HG02852 (cell line): ENCODE data around the gene AHDC1.

Source experiments
- ATAC-seq: cut with Tn5 transposase; IDR thresholded peaks from one replicate; pipeline ENCODE4 v1.9.1; 2021; ENCODE audit warnings: mild to moderate bottlenecking, moderate library complexity; ENCODE audit not compliant: unreplicated experiment

The AHDC1 gene

GRCh38 chr1:27588256-27589232 is 15.4 kb downstream of the AHDC1 start:
- ATAC-seq = no peak

DNA sequence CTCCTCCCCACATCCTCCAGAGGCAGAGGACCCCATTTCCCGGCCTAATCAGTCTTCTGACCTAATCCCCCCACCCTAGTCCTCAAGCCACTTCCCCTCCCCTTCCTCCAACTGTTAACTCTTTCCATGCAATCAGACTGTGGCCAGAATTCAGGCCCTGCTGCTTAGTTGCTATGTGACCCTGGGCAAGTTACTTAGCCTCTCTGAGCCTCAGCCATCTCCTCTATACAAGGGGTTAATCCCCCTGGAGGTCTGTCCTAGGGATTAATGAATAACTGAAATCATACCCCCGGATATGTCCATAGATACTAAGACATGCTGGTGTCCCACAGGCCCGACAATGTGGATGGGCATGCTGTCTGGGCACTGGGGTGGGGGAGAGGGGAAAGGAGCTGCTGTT is 18.3 kb downstream of the AHDC1 start:
- no peak for ATAC-seq

- no peak for ATAC-seq
Observed at GRCh38 chr1:27584453-27584852, 19.5 kb downstream of the AHDC1 start.

DNA sequence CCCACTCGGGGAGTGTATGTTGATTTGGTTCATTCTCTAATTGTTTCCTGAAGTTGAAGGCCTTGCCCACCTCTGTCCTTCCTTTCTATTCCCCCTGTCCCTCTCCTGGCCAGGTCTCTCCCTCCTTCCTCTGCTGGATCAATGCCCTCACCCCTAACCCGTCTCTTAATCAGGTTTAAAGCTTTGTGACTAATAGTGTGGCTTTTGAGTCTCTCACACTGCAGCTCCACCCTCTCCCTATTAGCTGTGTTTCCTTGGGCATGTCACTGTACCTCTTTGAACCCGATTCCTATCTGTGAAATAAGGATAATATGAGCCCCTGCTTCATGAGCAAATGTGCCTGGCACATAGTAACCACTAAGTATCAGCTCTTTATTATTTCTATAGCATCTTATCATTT is 20.5 kb downstream of the AHDC1 start:
- no peak for ATAC-seq

- ATAC-seq = no peak
Observed at GRCh38 chr1:27581823-27582243, 22.1 kb downstream of the AHDC1 start.

DNA sequence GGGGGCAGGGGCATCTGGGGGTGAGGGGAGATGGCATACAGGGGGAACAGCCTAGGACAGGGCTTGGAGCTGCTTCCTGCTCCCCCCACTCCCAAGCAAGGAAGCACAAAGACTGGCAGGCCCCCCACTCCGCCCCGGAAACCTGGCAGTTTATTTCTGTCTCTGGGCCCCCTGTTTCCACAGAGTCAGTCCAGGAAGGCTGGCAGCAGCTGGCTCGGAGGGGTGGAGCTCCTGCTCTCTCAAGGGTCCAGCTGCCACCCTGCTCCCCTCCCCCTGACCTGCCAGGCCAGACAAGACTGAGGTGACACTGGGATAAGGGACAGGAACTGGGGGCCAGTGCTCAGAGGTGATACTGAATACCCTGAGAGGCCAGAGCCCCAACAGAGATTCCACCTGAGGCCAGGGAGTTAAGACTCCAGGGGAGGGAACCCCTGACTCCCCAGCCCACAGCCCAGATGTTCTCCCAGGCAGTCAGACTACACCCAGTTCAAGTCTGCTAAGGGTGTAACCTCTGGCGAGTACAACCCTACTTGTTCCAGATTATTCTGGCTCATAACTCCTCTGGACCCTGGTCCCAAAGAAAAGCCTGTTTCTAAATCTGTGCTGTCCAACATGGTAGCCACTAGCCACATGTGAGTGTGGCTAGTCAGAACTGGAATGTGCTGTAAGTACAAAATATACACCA is 26.3 kb downstream of the AHDC1 start:
- no peak for ATAC-seq

GRCh38 chr1:27576806-27577227 is 27.1 kb downstream of the AHDC1 start:
- ATAC-seq = no peak

DNA sequence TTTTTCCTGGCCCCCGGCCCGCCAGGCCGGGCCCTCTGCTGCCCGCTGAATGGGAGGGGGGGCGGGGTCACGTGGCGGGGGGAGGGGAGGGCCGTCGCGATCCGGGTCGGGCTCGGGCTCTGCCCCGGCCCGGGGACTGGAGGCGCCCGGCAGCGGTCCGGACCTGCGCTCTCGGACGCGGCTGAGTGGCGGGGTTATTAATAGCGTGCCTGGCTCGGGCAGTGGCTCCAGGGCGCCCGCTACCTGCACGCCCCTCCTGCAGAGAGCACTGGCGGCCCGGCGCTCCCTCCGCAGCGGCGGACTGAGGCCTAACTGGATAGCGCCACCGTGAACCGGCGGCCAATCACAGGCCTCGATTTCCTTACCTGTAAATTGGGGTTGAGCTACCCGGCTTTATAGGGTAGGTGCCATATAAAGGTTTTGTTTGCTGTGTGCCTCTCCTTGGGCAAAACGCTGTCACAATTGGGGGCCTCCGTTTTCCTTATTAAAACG is 28.1 kb downstream of the AHDC1 start:
- ATAC-seq = no peak

GRCh38 chr1:27574871-27575831 is 28.8 kb downstream of the AHDC1 start:
- ATAC-seq = no peak

GRCh38 chr1:27574001-27574781 is 29.8 kb downstream of the AHDC1 start:
- no peak for ATAC-seq

- no peak for ATAC-seq
Observed at GRCh38 chr1:27572679-27573426, 31.1 kb downstream of the AHDC1 start.

GRCh38 chr1:27572019-27572678 is 31.8 kb downstream of the AHDC1 start:
- no peak for ATAC-seq

DNA sequence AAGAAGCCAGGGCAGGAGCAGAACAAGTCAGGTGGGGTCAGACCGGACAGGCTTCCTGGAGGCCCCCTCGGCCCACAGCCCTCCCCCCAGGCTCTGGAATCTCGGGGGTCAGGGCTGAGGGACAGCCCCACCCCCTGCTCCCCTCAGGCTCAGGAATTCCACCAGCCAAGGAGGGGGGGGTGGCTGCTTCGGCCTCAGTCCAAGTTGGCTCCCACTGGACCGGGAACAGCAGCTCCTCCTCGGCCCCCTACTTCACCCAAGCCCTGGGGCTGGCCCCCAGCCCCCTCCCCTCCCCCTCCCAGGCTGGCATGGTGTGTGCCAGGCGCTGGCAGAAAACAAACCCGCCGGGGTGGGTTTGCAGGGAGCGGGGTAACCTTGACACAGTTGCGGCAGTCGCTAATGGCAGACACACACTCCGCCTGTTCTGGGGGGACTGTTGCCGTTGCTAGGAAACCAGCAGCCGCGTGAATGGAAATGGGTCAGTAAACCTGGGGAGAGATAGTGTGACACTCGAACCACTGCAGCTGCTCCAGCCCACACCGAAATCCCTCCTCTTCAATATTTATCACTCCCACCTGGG is 32.4 kb downstream of the AHDC1 start:
- ATAC-seq = no peak

GRCh38 chr1:27570784-27571183 is 33.2 kb downstream of the AHDC1 start:
- no peak for ATAC-seq

DNA sequence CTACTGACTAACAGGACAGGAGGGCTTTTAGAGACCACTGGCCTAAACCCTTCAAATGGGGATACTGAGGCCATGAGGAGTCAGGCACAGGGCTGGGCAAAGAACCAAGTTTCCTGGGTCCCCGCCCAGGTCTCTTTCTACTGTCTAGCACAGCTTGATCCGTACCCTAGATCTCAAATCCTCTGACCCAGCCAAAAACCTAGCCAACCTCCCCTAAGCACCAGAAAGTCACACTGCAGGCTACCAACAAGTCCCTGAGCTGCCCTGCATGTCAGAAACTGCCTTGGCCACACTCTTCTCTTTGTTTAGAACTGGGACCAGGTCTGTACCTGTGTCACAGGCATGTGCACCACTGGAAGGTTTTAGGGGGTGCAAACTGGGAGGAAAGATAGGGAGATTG is 33.6 kb downstream of the AHDC1 start:
- ATAC-seq = no peak

DNA sequence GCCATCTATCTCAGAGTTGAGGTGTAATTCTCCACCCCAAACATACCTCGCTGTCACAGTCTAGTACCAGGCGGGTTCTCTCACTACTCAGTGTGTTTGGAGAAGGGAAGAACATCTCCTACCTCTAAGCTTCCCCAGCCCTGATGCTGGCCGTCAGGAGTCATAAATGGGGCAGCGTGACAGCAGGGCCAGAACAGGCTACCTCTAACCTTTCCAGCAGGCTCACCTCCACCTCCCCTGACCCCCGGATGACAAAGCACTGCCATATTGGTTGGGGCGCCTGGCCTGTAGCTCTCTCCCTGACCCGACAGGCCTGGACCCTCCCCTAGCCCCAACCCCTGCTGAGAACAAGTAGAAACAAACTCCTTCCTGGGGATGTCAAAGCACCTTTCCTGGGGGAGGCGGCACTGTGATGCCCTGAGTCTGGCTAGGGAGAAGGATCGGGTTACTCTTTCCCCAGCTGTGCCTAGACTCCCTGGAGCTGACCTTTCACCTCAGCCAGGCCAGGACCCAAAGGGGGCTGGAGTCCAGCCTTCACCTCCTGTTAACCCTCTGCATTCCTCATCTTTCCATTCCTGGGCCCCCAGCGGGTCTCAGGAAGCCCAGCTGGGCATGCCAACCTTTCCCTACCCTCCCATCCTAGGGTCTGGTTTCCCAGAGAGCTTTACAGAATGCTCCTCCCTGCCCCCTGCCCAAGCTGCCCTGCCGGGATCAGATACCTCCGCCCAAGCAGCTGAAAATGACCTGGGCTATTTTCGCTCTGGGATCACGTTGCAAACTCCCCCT is 34.2 kb downstream of the AHDC1 start:
- no peak for ATAC-seq

DNA sequence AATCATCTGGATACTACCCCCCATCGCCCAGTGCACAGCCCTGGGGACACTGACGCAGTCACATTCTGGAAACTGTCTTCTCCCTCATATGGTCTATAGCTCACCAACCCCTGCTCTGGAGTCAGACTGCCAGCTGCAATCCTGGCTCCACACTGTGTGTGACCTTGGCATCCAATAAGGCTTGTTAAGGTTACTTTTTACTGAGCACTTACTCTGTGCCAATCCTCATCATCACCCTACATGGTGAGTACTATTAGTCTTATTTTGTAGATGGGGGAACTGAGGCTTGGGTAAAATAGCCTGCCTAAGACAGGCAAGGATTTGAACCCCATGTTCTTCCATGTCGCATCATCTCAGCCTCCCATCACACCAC is 34.9 kb downstream of the AHDC1 start:
- no peak for ATAC-seq
